CD4-positive, alpha-beta T cell treated with Interferon gamma for 1 hour (primary cell): ENCODE results near the gene EPC2.
"Not testable (repeated sequence)": the region's sequence is repeated elsewhere in the genome, so short reads cannot be mapped to it uniquely, and the experiment has no call there.

ENCODE experiments used
- DNase-seq: peaks from one replicate; pipeline ENCODE4 v3.0.0-alpha.2; 2020

Gene EPC2

GRCh38 chr2:148642891-148643416 is 1.6 kb upstream of the EPC2 start:
- no peak for DNase-seq

GRCh38 chr2:148643421-148643820 is 1.1 kb upstream of the EPC2 start:
- no peak for DNase-seq

GRCh38 chr2:148644883-148645538 is 460 bp downstream of the EPC2 start:
- peak; percentile 90 for DNase-seq

DNA sequence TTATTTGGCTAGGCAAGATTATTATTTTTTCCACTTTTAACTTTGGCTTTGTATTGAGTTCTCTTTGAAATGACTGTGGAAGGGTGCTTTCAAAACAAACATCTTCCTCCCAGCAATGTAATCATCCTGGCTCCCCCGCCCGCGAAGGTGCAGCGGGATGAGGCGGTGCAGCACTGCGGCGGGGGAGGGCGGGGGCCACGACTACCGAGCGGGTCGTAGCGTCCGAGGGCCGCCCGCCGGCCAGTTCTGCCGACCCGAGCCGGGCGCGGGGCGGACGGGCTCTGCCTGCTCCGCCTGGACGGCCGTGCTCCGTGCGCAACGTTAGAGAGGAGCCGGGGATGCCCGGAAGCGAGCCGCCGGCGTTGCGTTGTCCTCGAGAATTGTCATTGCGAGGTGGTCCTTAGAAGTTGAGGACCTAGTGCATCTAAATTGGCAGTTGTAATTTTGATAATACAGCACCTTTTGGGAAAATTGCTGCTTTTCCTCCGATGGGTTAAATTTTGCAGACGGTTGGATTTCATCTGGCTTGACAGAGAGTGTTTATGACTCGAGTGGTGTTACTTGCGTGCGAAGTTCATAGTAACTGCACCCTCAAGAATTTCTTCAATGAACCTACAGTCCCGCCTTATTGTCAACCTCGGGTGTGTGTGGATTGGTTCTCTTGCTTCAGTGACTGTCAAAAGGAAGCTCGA is 1.1 kb downstream of the EPC2 start:
- DNase-seq: peak; percentile 75

- no peak for DNase-seq
These were observed 1.6 kb downstream of the EPC2 start for GRCh38 chr2:148646231-148646559.

DNA sequence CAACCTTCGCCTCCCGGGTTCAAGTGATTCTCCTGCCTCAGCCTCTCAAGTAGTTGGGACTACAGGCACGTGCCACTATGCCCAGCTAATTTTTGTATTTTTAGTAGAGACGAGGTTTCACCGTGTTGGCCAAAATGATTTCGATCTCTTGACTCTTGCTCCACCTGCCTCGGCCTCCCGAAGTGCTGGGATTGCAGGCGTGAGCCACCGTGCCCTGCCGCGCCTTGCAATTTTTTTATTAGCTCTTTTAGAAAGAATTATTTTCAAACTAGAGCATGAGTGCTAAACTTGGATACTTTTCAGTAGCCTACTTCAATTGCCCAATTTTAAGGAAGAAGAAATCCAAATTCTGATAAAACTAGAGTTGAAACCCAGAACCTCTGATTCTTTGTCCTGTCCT is 3.2 kb downstream of the EPC2 start:
- not testable (repeated sequence) for DNase-seq

- no peak for DNase-seq
These were observed 5.4 kb downstream of the EPC2 start for GRCh38 chr2:148649936-148650335.

DNA sequence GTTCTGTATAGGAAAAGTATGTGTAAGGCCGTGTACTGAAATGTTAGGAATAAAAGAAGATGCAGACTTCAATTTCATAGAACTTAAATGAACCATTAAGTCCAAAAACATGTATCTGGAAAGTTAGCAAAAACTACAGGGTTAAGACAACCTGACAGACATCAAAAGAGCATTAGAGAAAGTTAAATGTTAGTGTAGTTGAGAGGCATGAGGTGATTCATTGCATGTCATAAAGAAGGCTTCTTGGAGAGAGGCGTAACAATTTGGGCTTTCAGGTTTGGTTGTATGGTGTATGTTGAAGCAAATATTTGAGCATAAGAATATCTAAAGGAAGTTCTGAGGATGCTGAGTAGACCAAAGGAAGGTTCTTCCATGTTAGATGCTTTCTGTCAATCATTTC is 6.3 kb downstream of the EPC2 start:
- DNase-seq: no peak

DNA sequence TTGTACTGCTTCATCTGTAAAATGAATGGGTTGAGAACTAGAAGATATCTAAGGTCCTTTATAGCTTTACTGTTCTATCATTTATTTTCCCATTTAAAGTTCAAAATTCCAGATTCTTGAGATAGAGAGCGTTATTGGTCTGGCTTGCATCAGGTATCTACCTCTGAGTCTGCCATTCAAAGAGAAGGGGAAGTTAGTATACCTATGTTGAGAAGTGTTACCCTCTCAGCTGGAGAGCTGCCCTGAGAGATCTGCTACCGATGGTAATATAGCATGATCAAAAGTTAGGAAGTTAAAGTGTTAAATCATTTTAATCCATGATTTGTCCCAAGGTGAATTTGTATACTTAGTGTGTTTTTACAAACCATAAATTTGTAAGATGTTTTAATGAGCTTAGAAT is 7.4 kb downstream of the EPC2 start:
- no peak for DNase-seq

DNA sequence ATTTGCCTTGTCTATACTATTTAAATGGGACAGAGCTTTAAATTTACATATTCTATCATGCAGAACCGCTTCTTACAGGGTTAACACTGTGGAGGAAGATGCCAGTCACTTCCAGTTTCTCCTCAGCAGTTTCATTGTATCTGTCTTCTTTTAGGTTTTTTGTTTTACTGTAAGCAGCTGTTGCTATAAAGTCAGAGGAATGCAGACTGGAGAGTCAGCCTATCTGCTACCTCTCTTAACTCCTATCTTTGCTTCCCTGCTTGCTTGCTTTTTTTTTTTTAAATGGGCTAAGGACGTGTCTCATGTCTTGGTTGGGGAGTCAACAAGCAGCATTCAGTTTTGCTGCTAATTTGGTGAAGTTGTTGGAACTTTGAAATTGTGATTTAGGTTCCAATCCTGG is 8.9 kb downstream of the EPC2 start:
- DNase-seq: no peak

GRCh38 chr2:148654435-148654834 is 9.9 kb downstream of the EPC2 start:
- no peak for DNase-seq

- DNase-seq: no peak
These were observed 12.0 kb downstream of the EPC2 start for GRCh38 chr2:148656516-148656915.

DNA sequence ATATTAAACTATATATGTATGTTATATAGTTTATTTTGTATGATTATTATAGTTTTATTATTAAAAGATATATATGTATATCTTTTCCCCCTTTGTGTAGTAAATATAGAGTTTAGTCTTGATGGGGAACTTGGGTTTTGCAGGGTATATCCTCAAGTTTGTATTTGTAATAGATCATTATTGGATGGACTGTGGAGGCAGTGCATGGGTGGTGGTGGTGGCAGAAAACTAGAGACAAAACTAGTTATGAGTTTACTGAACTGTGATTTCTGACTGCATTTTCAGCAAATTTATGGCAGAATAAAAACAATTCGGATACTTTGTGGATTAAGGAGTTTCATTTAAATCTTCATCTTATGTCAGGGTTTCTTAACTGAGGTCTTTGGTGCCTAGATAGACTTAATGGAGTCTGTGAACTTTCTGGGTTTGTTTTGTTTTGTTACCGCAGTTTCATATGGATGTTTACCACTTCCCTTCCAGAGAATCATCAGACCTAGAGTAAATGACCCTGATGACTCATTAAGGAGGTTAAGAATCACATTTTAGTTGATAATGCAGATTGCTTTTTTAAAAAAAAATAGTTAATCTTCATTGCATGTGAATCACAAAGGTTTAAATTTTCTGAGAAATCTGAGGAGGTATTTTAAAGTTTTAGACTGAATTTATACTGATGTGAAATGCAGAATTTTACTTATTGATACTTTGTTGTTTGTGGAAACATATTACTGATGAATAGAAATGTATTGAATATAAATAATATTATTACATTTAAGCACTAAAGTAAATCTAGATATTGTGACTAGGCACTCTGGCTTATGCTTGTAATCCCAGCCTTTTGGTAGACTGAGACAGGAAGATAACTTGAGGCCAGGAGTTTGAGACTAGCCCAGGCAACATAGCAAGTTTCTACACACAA is 14.5 kb downstream of the EPC2 start:
- DNase-seq: no peak

DNA sequence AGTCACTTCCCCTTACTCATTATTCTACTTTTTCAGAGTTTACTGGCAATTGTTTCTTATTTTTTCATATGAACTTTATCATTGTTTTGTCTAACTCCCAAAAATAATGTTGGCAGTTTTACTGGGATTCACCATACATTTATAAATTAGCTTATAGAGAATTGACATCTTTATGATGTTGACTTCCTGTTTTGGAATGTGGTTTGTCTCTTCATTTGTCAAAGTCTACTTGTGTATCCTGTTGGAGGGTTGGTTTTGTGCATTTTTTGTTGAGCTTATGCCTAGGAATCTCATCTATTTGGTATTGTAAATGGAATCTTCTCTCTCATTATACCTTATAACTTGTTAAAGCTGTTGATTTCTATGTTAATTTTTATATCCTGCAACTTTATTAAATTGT is 16.4 kb downstream of the EPC2 start:
- no peak for DNase-seq

DNA sequence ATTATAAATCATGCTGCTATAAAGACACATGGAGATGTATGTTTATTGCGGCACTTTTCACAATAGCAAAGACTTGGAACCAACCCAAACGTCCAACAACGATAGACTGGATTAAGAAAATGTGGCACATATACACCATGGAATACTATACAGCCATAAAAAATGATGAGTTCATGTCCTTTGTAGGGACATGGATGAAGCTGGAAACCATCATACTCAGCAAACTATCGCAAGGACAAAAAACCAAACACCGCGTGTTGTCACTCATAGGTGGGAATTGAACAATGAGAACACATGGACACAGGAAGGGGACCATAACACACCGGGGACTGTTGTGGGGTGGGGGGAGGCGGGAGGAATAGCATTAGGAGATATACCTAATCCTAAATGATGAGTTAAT is 17.8 kb downstream of the EPC2 start:
- DNase-seq: not testable (repeated sequence)

- no peak for DNase-seq
These were observed 19.7 kb downstream of the EPC2 start for GRCh38 chr2:148664229-148664628.

- DNase-seq: no peak
These were observed 22.0 kb downstream of the EPC2 start for GRCh38 chr2:148666555-148666954.

- DNase-seq: no peak
These were observed 22.7 kb downstream of the EPC2 start for GRCh38 chr2:148667113-148667836.

DNA sequence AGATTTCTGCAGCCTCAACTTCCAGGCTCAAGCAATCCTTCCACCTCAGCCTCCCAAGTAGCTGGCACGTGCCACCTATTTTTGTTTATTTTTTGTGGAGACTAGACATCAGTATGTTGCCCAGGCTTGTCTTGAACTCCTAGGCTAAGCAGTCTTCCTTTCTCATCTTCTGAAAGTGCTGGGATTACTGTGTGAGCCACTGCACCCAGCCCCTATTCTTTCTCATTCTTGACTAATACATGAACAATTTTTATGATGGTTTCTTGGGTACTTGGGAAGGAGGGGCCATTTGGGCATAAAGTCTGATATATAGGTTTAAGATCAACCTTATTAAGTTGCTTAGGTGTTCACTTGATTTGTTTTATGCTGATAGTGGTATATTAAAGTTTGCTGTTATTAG is 26.2 kb downstream of the EPC2 start:
- no peak for DNase-seq

GRCh38 chr2:148674063-148675020 is 29.8 kb downstream of the EPC2 start:
- DNase-seq: no peak

GRCh38 chr2:148675708-148676107 is 31.2 kb downstream of the EPC2 start:
- DNase-seq: no peak
